ENCODE measurements around the gene PAPPA. TPM values are rescaled to one million over a fixed set of nuclear protein-coding genes. Genes with fewer than 3 reads are reported as not detected.

The PAPPA gene
- total RNA-seq, 2 donors from 2014 or later, result 7.4 to 17.4 TPM

DNA sequence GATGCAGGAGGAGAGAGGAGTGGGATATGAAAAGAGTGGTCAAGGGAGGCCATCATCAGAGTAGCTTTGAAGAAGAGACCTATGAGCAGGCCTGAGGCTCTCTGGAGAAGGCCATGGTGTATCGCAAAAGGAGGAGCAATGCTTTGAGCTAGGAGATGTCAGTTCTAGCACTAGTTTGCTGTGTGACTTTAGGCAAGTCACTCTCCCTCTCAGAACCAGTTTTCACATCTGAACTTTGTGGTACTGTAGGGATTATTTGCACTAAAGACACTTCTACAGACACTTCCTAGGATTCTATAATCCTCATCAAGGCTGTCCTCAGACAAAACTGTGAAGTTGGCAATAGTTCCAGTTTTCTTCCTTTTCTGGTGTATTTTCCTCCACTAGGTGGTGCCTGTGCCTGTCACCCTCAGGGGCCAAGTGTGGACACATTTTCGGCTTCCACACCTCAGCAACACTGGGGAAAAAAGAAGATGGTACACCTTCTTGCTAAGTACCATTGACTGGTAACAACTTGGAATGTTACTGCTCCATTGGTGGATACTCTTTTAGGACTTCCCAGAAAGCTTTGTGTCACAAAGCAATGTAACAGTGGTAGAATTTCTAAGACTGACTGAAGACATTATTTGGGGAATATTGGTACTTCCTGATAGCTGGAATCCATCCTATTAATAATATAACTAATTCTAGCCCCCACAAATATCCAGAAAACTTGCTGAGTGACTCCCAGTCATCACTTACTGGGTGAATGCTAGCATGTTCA is 9.9 kb downstream of the PAPPA start:
- H3K36me3 ChIP-seq, result no peaks in the 10 kb centered on the region
- H3K9me3 ChIP-seq, result no peaks in the 10 kb centered on the region
- peak; percentile 18 for TF ChIP-seq CTCF (IDR thresholded peaks at IDR 0.05)
- H3K4me1 ChIP-seq (ENCODE audit: control insufficient read depth in 1 of 2, low read depth in 2 of 2), result no peaks in the 10 kb centered on the region
- ATAC-seq (ENCODE audit: insufficient number of reproducible peaks, low FRiP score, low read depth) (no peak), DNase-seq (ENCODE audit: low spot score) (no peak)
- no peaks in the 10 kb centered on the region for H3K27me3 ChIP-seq (replicated peaks; ENCODE audit: insufficient read depth)
- no peak overlapping the region for H3K4me3 ChIP-seq
- H3K27ac ChIP-seq, result no peak overlapping the region

DNA sequence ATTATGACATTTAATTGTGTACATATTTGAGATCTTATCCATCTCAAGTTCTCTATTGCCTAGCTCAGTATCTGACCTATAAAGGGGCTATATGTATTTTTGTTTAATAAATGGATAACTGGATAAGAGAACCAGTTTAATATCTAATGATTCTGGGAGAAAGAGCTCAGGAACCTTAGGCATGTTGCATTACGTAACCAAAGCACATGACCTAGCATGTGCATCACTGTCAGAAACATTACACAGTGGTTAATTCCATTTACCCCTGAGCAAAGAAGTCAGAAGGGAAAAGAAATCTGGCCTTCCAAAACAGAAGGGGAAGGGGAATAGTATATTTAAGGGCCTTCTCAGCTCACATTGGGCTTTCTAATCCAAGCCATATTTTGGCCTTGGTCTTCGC is 12.3 kb downstream of the PAPPA start:
- no peaks in the 10 kb centered on the region for H3K4me1 ChIP-seq (ENCODE audit: control insufficient read depth in 1 of 2, low read depth in 2 of 2)
- H3K4me3 ChIP-seq, result no peak overlapping the region
- no peaks in the 10 kb centered on the region for H3K27me3 ChIP-seq (replicated peaks; ENCODE audit: insufficient read depth)
- no peak for DNase-seq (ENCODE audit: low spot score)
- no peak overlapping the region for H3K27ac ChIP-seq
- ATAC-seq (ENCODE audit: insufficient number of reproducible peaks, low FRiP score, low read depth), result no peak
- no peaks in the 10 kb centered on the region for H3K9me3 ChIP-seq
- no peak for TF ChIP-seq CTCF (IDR thresholded peaks at IDR 0.05)
- no peaks in the 10 kb centered on the region for H3K36me3 ChIP-seq

DNA sequence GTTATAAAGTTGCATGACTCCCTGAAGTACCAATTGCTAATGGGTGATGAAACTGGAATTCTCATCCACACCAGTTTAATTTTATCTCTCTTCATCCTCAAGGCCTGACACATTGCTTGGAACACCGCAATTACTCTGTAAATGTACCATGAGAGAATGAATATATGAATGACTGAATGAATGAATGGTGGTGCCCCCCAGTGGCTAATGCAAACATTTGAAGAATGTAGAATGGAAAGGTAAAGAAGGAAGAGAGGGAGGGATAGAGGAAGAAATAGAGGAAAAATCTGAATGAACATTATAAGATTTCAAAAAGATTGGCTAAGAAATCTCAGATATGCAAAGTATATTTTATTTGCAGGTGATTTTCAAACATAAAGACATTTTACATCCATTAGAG is 13.1 kb downstream of the PAPPA start:
- no peak for ATAC-seq (ENCODE audit: insufficient number of reproducible peaks, low FRiP score, low read depth)
- no peak for TF ChIP-seq CTCF (IDR thresholded peaks at IDR 0.05)
- no peak overlapping the region for H3K27ac ChIP-seq

DNA sequence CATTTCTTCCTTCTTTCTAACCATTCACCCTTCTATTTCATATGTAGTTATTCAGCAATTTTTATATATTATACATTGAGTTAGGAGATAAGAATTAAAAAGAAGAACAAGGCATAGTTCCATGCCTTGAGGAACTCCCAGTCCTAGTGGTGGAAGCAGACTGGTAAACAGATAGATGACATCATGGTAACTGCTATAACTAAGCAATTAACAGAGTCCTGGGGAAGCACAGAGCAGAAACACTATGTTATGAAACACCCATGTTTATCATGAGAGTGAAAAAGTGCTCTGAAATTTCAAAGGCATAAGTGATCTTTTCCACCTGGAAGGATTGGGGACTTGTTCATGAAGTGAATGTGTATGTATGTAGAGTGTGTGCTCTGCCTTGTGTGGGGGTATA is 14.6 kb downstream of the PAPPA start:
- H3K9me3 ChIP-seq, result no peaks in the 10 kb centered on the region
- no peaks in the 10 kb centered on the region for H3K27me3 ChIP-seq (replicated peaks; ENCODE audit: insufficient read depth)
- no peaks in the 10 kb centered on the region for H3K4me1 ChIP-seq (ENCODE audit: control insufficient read depth in 1 of 2, low read depth in 2 of 2)
- H3K36me3 ChIP-seq, result no peaks in the 10 kb centered on the region
- H3K27ac ChIP-seq, result no peak overlapping the region
- DNase-seq (ENCODE audit: low spot score) (no peak), ATAC-seq (ENCODE audit: insufficient number of reproducible peaks, low FRiP score, low read depth) (no peak)
- H3K4me3 ChIP-seq, result no peak overlapping the region
- no peak for TF ChIP-seq CTCF (IDR thresholded peaks at IDR 0.05)

More for the DNA sequence above, 13.1 kb downstream of the PAPPA start:
- Histone ChIP-seq H3K36me3 (no peaks in the 10 kb centered on the region), H3K9me3 (no peaks in the 10 kb centered on the region), H3K4me1 (ENCODE audit: control insufficient read depth in 1 of 2, low read depth in 2 of 2) (no peaks in the 10 kb centered on the region), H3K27me3 (replicated peaks; ENCODE audit: insufficient read depth) (no peaks in the 10 kb centered on the region), H3K4me3 (no peak overlapping the region)
- no peak for DNase-seq (ENCODE audit: low spot score)

- Histone ChIP-seq H3K4me1 (ENCODE audit: control insufficient read depth in 1 of 2, low read depth in 2 of 2) (no peaks in the 10 kb centered on the region), H3K27me3 (replicated peaks; ENCODE audit: insufficient read depth) (no peaks in the 10 kb centered on the region), H3K9me3 (no peaks in the 10 kb centered on the region), H3K4me3 (no peak overlapping the region), H3K36me3 (no peaks in the 10 kb centered on the region), H3K27ac (no peak overlapping the region)
- ATAC-seq (ENCODE audit: insufficient number of reproducible peaks, low FRiP score, low read depth) (no peak), DNase-seq (ENCODE audit: low spot score) (no peak)
- no peak for TF ChIP-seq CTCF (IDR thresholded peaks at IDR 0.05)
Measured at GRCh38 chr9:116172216-116172615, 18.6 kb downstream of the PAPPA start.

Measured in thoracic aorta (tissue), 2 donors.